ENCODE measurements around the gene GAN.

The GAN gene

DNA sequence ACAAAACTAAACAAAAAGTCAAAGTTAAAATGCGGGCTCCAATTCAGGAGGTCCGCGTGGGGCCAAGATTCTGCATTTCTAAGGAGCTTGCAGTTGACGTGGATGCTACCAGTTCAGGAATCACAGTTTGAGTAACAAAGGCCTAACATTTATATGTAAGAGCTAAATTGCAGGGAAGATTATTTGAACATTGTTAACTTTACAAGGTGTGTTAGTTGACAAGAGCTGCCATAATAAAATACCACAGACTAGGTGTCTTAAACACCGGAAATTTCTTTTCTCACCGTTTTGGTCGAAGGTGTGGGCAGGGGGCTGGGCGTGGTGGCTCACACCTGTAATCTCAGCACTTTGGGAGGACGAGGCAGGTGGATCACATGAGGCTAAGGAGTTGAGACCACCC lies 105.0 kb downstream of the GAN start:
- no peaks in the 10 kb centered on the region for H3K27me3 ChIP-seq (ENCODE audit: insufficient read depth, poor library complexity, severe bottlenecking)
- H3K4me3 ChIP-seq (replicated peaks; ENCODE audit: insufficient read depth, low read length) = no peak overlapping the region
- DNase-seq (ENCODE audit: low read depth in 1 of 2, low spot score in 1 of 2) = no peak
- no peak overlapping the region for H3K27ac ChIP-seq (replicated peaks)
- TF ChIP-seq POLR2AphosphoS5 (IDR thresholded peaks at IDR 0.05; ENCODE audit: low read depth) (no peak), GABPA (IDR thresholded peaks at IDR 0.05; ENCODE audit: low read depth) (no peak), REST (IDR thresholded peaks at IDR 0.05; ENCODE audit: insufficient replicate concordance, low read depth) (no peak), SPI1 (IDR thresholded peaks at IDR 0.05; ENCODE audit: borderline replicate concordance, low read depth) (no peak), CTCF (IDR thresholded peaks at IDR 0.05; ENCODE audit: insufficient read depth, low read length) (no peak)

DNA sequence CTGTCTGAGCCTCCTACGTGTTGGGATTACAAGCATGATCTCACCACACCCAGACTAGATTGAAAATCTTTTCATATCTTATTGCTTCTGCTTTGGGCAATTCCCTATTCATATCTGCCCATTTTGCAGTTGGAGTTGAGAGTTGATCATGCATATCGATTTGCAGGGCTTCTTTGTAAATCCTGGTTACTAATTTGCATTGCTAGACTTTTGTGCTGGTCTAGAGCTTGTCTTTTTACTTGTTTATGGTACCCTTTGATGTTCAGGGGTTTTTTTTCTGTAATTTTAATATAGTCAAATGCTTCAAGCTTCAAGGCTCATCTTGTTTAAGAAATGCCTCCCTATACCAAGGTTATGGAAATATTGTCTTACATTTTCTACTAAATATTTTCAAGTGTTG lies 106.4 kb downstream of the GAN start:
- H3K27me3 ChIP-seq (ENCODE audit: insufficient read depth, poor library complexity, severe bottlenecking) = no peaks in the 10 kb centered on the region
- no peak overlapping the region for H3K4me3 ChIP-seq (replicated peaks; ENCODE audit: insufficient read depth, low read length)
- DNase-seq (ENCODE audit: low read depth in 1 of 2, low spot score in 1 of 2) = no peak
- no peak for TF ChIP-seq SPI1 (IDR thresholded peaks at IDR 0.05; ENCODE audit: borderline replicate concordance, low read depth)
- no peak for TF ChIP-seq CTCF (IDR thresholded peaks at IDR 0.05; ENCODE audit: insufficient read depth, low read length)
- no peak for TF ChIP-seq POLR2AphosphoS5 (IDR thresholded peaks at IDR 0.05; ENCODE audit: low read depth)
- no peak for TF ChIP-seq GABPA (IDR thresholded peaks at IDR 0.05; ENCODE audit: low read depth)
- no peak for TF ChIP-seq REST (IDR thresholded peaks at IDR 0.05; ENCODE audit: insufficient replicate concordance, low read depth)
- H3K27ac ChIP-seq (replicated peaks) = no peak overlapping the region

DNA sequence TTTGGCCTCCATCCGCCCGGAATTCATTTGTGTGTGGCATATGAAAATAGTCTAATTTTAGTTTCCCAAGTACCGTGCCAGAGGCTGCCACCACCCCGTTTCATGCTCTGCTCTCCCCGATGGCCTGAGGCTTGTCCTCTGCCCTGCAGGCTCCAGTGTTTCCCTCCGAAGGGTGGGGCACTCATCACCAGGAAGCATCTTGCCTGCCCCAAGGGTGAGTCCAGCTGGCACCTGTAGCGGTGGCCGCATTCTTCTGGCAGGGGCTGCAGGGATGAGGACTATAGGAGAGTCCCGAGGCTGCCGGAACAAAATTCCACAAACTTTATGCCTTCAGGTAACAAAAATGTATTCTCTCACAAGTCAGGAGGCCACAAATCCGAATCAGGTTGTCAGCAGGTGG lies 106.8 kb downstream of the GAN start:
- no peak for DNase-seq (ENCODE audit: low read depth in 1 of 2, low spot score in 1 of 2)

More for the DNA sequence above, 106.8 kb downstream of the GAN start:
- Histone ChIP-seq H3K27ac (replicated peaks) (no peak overlapping the region), H3K27me3 (ENCODE audit: insufficient read depth, poor library complexity, severe bottlenecking) (no peaks in the 10 kb centered on the region), H3K4me3 (replicated peaks; ENCODE audit: insufficient read depth, low read length) (no peak overlapping the region)
- TF ChIP-seq CTCF (IDR thresholded peaks at IDR 0.05; ENCODE audit: insufficient read depth, low read length) (no peak), GABPA (IDR thresholded peaks at IDR 0.05; ENCODE audit: low read depth) (no peak), SPI1 (IDR thresholded peaks at IDR 0.05; ENCODE audit: borderline replicate concordance, low read depth) (no peak), REST (IDR thresholded peaks at IDR 0.05; ENCODE audit: insufficient replicate concordance, low read depth) (no peak), POLR2AphosphoS5 (IDR thresholded peaks at IDR 0.05; ENCODE audit: low read depth) (no peak)

Data from HL-60 (cell line).